Heart left ventricle (tissue), 13 donors: ENCODE results near the gene RPL39.

Source experiments
- CTCF ChIP-seq, 12 donors: fragments of 200-600 bp; sonication (generic) in 4 of 12; IDR thresholded peaks; one replicate each; pipeline versions ENCODE4 v1.5.0 to v1.8.0; 2018 to 2022; ENCODE audit warnings: antibody characterized with exemption in 12 of 12, mild to moderate bottlenecking in 5 of 12
- POLR2A ChIP-seq, 2 donors: fragments of 450-650 bp; IDR thresholded peaks; one replicate each; pipeline ENCODE4 v1.6.1; 2017; ENCODE audit warnings: antibody characterized with exemption in 2 of 2, mild to moderate bottlenecking in 2 of 2, moderate library complexity in 2 of 2
- donor health status: ischemic (EF 13 %, LVEDD 7.1; RV severe dilation, severe dysfunction).
- donor health status: DM: no; HTN: yes; CAD: no.
- donor health status: DM: no; HTN: no; CAD: no.
- donor health status: ischemic (EF 25% LVEDD 6.9; RV normal size, moderate dysfunction).
- donor health status: ischemic (EF 25% LVEDD 5.7; RV mildly dilated, moderate dysfunction).
- donor health status: ischemic (EF 35%, LVEDD 5.7; RV mildly dilated, moderate dysfunction).
- donor health status: nonischemic (EF 11% LVEDD 7.7; RV severe dilation, severe dysfunction).
- donor health status: DM: yes; HTN: yes; CAD: no.
- donor health status: PGD.
- donor health status: ischemic (EF 29% LVEDD 5.4; RV normal size, mild dysfunction).
- donor health status: nonischemic (EF 23%, LVEDD 6.1; RV moderate dilation, normal function).

DNA sequence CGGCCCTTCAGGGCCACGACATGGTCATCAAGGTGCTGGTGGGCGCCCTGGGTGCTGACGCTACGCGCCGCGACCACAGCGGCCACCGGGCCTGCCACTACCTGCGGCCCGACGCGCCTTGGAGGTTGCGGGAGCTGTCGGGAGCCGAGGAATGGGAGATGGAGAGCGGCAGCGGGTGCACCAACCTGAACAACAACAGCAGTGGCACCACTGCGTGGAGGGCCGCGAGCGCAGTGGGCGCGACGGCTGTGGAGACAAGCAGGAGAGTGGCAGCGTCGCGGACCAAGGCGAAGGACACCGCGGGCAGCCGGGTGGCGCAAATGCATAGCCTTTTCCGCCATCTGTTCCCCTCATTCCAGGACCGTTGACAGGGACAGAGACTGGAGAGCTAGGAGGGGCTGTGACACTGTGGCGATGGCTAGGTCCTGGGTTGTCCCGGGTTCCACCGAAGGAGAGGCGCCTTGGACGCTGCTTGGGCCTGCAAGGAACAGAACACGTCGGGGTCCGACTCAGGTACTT is 32.1 kb downstream of the RPL39 start:
- TF ChIP-seq POLR2A (IDR thresholded peaks at IDR 0.05) (no peak), CTCF (IDR thresholded peaks at IDR 0.05) (no peak)
